ENCODE results near the gene MT2A. TPM values are rescaled to one million over a fixed set of nuclear protein-coding genes. Genes with fewer than 3 reads are reported as not detected.

Gene MT2A
- total RNA-seq, 4 donors from 2014 or later = 42.8 to 285 (median 54.6) TPM

DNA sequence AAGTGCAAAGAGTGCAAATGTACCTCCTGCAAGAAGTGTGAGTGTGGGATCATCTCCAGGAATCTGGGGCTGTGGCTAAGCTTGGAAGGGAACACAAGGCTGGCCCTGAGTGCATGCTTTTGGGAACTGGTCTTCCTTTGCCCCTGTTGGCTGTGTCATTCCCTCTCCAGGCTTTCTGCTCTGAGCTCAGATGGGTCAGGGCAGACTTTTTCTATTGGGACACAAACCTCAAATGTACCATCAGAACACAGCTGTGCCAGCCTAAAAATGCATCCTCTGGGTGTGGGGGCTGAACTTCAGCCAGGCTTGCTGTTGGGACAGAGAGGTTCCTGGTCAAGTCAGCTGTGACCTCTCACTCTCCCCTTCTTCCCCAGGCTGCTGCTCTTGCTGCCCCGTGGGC lies 44.2 kb downstream of the MT2A start:
- intact Hi-C loops (cut with DNase I) = no loop called here
- 38 to 54% methylated on average over 1 of the region's 1 CpG for WGBS, 2 donors
- H3K36me3 ChIP-seq = no peaks in the 10 kb centered on the region

GRCh38 chr16:56653218-56653617 lies 44.8 kb downstream of the MT2A start:
- H3K36me3 ChIP-seq = no peaks in the 10 kb centered on the region
- 78 to 88% methylated on average over 7 of the region's 7 CpGs for WGBS, 2 donors
- H3K27me3 ChIP-seq = no peaks in the 10 kb centered on the region
- TF ChIP-seq POLR2A (IDR thresholded peaks at IDR 0.05) = no peak
- TF ChIP-seq, protein P1, sequence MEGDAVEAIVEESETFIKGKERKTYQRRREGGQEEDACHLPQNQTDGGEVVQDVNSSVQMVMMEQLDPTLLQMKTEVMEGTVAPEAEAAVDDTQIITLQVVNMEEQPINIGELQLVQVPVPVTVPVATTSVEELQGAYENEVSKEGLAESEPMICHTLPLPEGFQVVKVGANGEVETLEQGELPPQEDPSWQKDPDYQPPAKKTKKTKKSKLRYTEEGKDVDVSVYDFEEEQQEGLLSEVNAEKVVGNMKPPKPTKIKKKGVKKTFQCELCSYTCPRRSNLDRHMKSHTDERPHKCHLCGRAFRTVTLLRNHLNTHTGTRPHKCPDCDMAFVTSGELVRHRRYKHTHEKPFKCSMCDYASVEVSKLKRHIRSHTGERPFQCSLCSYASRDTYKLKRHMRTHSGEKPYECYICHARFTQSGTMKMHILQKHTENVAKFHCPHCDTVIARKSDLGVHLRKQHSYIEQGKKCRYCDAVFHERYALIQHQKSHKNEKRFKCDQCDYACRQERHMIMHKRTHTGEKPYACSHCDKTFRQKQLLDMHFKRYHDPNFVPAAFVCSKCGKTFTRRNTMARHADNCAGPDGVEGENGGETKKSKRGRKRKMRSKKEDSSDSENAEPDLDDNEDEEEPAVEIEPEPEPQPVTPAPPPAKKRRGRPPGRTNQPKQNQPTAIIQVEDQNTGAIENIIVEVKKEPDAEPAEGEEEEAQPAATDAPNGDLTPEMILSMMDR (IDR thresholded peaks at IDR 0.05) = no peak
- no peak overlapping the region for H3K4me3 ChIP-seq (replicated peaks in 1 of 3)
- intact Hi-C loops (cut with DNase I) = no loop called here
- H3K27ac ChIP-seq = no peak overlapping the region
- DNase-seq = no peak
- no peaks in the 10 kb centered on the region for H3K9me3 ChIP-seq
- H3K4me1 ChIP-seq = peaks cover 0 to under 1% of the 10 kb centered on the region in 2 donors

More for the DNA sequence above, 44.2 kb downstream of the MT2A start:
- no peak for DNase-seq
- Histone ChIP-seq H3K4me1 (no peaks in the 10 kb centered on the region), H3K9me3 (no peaks in the 10 kb centered on the region), H3K27me3 (no peaks in the 10 kb centered on the region), H3K27ac (no peak overlapping the region), H3K4me3 (replicated peaks in 1 of 3) (no peak overlapping the region)
- TF ChIP-seq, protein P1 (IDR thresholded peaks at IDR 0.05) = no peak

DNA sequence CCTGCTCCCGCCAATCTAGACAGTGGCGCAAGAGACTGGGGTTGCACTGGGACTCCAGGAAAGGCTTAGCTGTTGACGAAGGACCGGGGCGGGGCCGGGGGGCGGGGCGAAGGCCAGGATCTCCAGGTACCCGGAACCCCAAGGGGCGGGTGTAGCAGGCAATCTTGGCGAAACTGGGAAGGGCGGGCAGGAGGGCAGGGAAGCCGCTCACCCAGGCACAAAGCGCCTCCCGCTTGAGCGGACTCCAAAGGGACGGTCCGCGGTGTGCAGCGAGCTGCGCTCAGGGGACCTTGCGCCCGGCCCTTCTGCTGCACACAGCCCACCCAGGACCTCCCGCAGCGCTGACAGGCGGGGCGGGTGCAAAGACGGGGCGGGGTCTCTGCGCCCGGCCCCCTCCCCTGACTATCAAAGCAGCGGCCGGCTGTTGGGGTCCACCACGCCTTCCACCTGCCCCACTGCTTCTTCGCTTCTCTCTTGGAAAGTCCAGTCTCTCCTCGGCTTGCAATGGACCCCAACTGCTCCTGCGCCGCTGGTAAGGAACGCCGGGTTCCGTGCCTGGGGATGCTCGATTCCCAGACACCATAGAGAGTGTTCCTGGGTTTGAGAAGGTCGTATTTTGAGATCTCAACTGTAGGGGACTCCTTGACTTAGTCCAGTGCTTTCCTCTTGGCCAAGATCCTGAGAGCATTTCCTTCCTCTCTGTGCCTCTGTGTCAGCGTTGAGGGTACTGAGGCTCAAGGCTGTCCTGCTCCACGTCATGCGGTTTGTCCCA lies 49.4 kb downstream of the MT2A start, which contains the start of gene MT1F:
MT1F (plus strand) TSS at position 405 of the 772 bp plus-strand sequence; CDS start at position 505, 100 bp downstream.
- peak within 1 kb of the TSS; percentile 11 to 51 (median 46) for H3K4me3 ChIP-seq (replicated peaks in 1 of 3)
- DNase-seq = peak; percentile 99
- TF ChIP-seq, protein P1 (IDR thresholded peaks at IDR 0.05) = peak in 2 of 6 experiments; percentile 7 to 19
- peak; percentile 21 to 87 for TF ChIP-seq POLR2A (IDR thresholded peaks at IDR 0.05)
- WGBS, 2 donors = 1% methylated on average over 21 to 33 of the region's 46 CpGs
- peak within 1 kb of the TSS; percentile 64 to 72 (median 70) for H3K27ac ChIP-seq
- no peaks in the 10 kb centered on the region for H3K9me3 ChIP-seq
- peaks cover 8 to 12% of the 10 kb centered on the region in 2 donors for H3K4me1 ChIP-seq
- H3K36me3 ChIP-seq = no peaks in the 10 kb centered on the region
- intact Hi-C loops (cut with DNase I) = no loop called here
- no peaks in the 10 kb centered on the region for H3K27me3 ChIP-seq

DNA sequence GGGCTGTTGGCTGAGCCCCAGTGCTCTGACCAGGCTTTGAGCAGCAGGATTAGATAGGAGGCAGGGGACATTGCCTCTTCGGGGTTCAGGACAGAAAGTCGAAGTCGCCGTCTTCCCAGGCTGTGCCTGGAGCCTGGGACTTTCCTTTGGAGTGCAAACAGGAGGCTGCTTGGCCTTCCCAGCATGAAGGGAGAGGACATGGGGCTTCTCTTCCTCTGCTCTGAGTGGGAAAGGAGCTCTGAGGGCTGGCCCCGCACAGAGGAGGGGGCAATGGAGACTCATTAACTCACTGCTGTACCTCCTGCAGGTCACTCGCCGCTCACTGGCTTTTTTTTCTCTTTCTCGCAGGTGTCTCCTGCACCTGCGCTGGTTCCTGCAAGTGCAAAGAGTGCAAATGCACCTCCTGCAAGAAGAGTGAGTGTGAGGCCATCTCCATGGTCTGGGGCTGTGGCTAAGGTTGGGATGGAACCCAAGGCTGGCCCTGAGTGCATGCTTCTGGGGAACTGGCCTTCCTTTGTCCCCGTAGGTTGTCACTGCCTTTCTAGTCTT lies 50.0 kb downstream of the MT2A start:
- peaks cover 8 to 12% of the 10 kb centered on the region in 2 donors for H3K4me1 ChIP-seq
- H3K27ac ChIP-seq = peak overlapping the region; percentile 64 to 72 (median 66)
- 22% methylated on average over 6 to 10 of the region's 10 CpGs for WGBS, 2 donors
- H3K36me3 ChIP-seq = no peaks in the 10 kb centered on the region
- H3K27me3 ChIP-seq = no peaks in the 10 kb centered on the region
- H3K9me3 ChIP-seq = no peaks in the 10 kb centered on the region
- peak in 1 of 2 donors; percentile 68 for DNase-seq
- no peak for TF ChIP-seq POLR2A (IDR thresholded peaks at IDR 0.05)
- TF ChIP-seq, protein P1 (IDR thresholded peaks at IDR 0.05) = no peak
- intact Hi-C loops (cut with DNase I) = no loop called here
- H3K4me3 ChIP-seq (replicated peaks in 1 of 3) = peak overlapping the region; percentile 11 to 51 (median 46)

Other genes starting within 250 kb of the MT2A start
- 100 to 1,000 TPM; 130 to 167 (median 146) TPM for gene AMFR, start 183.0 kb upstream of the MT2A start, total RNA-seq
- 100 to 1,000 TPM in 1 of 4 donors, 10 to 100 TPM in 3; 55.0 to 120 (median 68.2) TPM for gene NUDT21, start 157.3 kb upstream of the MT2A start, total RNA-seq
- gene OGFOD1, start 157.0 kb upstream of the MT2A start, total RNA-seq = 10 to 100 TPM; 28.4 to 75.3 (median 58.7) TPM
- gene BBS2, start 88.6 kb upstream of the MT2A start, total RNA-seq = 10 to 100 TPM; 55.1 to 98.6 (median 57.4) TPM
- not detected for gene MT4, start 43.5 kb upstream of the MT2A start, total RNA-seq
- not detected for gene MT3, start 19.1 kb upstream of the MT2A start, total RNA-seq
- 1,000 to 10,000 TPM in 1 of 4 donors, 100 to 1,000 TPM in 3; 111 to 1,129 (median 368) TPM for gene MT1E, start 17.2 kb downstream of the MT2A start, total RNA-seq
- 10 to 100 TPM in 3 of 4 donors, 1 to 10 TPM in 1; 7.1 to 45.5 (median 33.8) TPM for gene MT1M, start 24.1 kb downstream of the MT2A start, total RNA-seq
- 10 to 100 TPM in 3 of 4 donors, 1 to 10 TPM in 1; 7.1 to 23.6 (median 16.8) TPM for gene MT1A, start 30.1 kb downstream of the MT2A start, total RNA-seq
- not detected for gene MT1B, start 43.3 kb downstream of the MT2A start, total RNA-seq
- gene MT1F, start 49.4 kb downstream of the MT2A start, total RNA-seq = 100 to 1,000 TPM in 1 of 4 donors, 10 to 100 TPM in 3; 25.8 to 220 (median 45.1) TPM
- 100 to 1,000 TPM; 410 to 930 (median 704) TPM for gene MT1G, start 59.5 kb downstream of the MT2A start, total RNA-seq
- 100 to 1,000 TPM in 1 of 4 donors, 10 to 100 TPM in 2, not detected in 1; 45.4 to 179 (median 62.8) TPM for gene MT1H, start 61.2 kb downstream of the MT2A start, total RNA-seq
- 1,000 to 10,000 TPM in 1 of 4 donors, 100 to 1,000 TPM in 3; 314 to 2,825 (median 445) TPM for gene MT1X, start 73.9 kb downstream of the MT2A start, total RNA-seq
- 100 to 1,000 TPM in 2 of 4 donors, 10 to 100 TPM in 2; 70.1 to 150 (median 97.4) TPM for gene NUP93, start 121.5 kb downstream of the MT2A start, total RNA-seq